NCI-H2029 (cell line): ENCODE measurements around the gene TNRC18.
"Not testable (repeated sequence)": the region's sequence is repeated elsewhere in the genome, so short reads cannot be mapped to it uniquely, and the experiment has no call there.

Experiments
- DNase-seq: peaks from one replicate; lab custom pipeline; 2025; lab: John Stamatoyannopoulos, UW

TNRC18 gene, protein sequence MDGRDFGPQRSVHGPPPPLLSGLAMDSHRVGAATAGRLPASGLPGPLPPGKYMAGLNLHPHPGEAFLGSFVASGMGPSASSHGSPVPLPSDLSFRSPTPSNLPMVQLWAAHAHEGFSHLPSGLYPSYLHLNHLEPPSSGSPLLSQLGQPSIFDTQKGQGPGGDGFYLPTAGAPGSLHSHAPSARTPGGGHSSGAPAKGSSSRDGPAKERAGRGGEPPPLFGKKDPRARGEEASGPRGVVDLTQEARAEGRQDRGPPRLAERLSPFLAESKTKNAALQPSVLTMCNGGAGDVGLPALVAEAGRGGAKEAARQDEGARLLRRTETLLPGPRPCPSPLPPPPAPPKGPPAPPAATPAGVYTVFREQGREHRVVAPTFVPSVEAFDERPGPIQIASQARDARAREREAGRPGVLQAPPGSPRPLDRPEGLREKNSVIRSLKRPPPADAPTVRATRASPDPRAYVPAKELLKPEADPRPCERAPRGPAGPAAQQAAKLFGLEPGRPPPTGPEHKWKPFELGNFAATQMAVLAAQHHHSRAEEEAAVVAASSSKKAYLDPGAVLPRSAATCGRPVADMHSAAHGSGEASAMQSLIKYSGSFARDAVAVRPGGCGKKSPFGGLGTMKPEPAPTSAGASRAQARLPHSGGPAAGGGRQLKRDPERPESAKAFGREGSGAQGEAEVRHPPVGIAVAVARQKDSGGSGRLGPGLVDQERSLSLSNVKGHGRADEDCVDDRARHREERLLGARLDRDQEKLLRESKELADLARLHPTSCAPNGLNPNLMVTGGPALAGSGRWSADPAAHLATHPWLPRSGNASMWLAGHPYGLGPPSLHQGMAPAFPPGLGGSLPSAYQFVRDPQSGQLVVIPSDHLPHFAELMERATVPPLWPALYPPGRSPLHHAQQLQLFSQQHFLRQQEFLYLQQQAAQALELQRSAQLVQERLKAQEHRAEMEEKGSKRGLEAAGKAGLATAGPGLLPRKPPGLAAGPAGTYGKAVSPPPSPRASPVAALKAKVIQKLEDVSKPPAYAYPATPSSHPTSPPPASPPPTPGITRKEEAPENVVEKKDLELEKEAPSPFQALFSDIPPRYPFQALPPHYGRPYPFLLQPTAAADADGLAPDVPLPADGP (N-terminal part only)

DNA sequence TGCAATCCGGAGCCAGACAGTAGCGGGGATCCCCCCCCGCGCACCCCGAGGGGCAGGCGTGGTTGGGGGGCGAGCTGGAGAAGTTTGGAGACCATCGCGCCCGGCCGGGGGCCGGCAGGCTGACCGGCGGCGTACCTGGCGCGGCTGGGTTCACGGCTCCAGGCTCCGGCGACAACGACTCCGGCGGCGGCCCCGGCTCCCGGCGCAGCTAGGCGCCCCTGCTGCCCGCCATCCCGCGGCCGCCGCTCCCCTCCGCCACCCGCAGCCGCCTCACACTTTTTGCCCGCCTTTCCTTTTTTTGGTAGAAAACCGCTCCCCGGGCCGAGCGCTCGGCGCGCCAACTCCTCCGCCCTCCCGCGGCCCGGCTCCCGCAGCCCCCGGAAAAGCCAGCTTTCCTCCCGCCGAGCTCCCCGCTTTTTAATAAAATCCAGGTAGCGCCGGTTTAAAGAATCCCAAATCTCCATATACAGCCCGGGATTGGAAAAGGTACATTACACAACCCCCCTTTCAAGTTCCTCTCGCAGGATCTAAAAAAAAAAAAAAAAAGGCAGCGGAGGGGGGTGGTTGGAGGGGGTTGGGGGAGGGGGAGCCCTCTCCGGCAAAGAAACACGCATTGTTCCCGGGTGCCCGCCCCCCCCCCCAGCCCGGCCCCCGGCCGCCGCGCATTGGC, at the start of gene TNRC18:
TNRC18 (minus strand) TSS at position 529 of the 670 bp plus-strand sequence. CDS start 2,588 bp downstream, outside the sequence.
- no peak for DNase-seq

DNA sequence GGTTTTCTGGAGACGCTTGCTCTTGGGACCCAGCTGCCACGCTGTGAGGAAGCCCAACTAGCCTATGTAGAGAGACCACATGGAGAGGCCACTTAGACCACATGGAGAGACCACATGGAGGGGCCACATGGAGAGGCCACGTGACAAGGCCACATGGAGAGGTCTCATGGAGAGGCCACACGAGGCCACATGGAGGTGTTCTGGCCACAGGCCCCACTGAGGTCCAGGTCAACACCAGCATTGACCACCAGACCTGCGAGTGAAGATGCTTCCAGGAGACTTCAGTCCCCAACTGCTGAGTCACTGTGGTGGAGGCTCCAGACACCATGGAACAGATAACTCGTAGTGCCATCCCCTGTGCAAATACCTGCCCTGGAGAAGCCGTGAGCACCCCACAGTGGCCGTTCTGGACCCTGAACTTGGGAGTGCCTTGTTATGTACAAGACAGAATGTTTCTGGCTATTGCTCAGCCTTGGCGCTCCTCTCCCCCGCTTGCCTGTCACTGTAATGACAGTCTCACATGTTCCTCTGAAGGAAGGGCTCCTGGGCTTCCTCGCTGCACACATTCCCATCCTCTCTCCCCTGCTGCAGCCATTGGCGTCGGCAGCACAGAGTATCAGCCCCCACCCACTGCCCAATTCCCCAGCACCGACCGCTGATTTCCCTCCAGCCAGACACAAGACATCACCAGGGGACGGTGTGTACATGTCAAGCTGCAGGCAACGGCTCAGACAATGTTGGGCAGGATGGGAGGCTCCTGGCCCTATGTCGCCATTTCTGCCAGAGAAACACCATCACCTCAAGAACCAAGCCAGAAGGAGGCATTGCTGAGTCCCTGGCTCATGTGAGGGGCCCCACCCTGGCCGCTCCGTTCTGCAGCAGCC, 49.0 kb upstream of the TNRC18 start:
- no peak for DNase-seq

DNA sequence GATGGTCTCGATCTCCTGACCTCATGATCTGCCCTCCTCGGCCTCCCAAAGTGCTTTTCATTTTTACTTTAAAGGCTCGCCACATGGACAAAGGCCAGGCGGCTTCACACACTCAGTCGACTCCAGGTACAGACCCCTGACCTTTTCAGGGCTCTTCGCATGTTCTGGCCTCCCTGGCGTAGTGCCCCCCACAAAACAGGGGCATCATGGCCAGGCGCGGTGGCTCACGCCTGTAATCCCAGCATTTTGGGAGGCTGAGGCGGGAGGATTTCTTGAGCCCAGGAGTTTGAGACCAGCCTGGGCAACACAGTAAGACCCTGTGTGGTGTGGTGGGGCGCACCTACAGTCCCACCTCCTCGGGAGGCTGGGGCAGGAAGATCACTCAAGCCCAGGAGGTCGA, 48.0 kb upstream of the TNRC18 start:
- DNase-seq: not testable (repeated sequence)

DNA sequence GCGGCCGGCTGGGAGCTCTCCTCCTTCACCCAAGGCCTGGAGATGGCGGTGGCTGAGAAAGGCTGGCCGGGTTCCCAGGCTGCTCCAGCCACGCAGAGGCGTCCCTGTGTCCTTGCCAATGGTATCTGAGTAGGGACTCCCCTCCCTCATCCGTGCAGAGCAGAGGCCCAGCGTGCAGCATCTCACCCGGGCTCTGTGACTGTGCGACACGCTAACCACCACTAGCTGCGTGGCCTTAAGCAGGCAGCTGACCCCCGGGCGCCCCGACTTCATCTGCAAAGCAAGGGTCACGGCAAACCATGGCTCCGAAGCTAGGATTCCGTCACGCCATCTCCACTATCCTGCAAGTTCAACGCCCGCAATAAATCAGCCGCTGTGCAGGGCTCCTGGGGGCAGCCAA, 47.2 kb upstream of the TNRC18 start:
- DNase-seq: no peak

DNA sequence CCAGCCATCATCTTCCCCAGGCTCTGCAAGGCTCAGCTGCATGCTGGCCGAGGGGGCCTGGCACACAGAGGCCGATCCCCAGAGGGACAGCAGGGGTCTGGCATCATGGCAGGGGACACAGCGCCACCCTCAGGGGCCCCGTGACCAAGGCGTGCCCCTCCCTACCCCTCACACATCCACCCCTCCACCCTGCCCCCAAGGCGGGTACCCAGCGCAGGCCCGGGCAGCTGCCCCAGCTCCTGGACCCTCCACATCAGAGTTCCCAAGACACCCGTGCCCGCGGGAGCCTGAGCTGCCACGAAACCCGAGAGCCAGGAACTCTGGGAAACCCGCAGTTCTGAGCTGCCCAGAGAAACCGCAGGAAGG, 46.5 kb upstream of the TNRC18 start:
- DNase-seq: no peak

DNA sequence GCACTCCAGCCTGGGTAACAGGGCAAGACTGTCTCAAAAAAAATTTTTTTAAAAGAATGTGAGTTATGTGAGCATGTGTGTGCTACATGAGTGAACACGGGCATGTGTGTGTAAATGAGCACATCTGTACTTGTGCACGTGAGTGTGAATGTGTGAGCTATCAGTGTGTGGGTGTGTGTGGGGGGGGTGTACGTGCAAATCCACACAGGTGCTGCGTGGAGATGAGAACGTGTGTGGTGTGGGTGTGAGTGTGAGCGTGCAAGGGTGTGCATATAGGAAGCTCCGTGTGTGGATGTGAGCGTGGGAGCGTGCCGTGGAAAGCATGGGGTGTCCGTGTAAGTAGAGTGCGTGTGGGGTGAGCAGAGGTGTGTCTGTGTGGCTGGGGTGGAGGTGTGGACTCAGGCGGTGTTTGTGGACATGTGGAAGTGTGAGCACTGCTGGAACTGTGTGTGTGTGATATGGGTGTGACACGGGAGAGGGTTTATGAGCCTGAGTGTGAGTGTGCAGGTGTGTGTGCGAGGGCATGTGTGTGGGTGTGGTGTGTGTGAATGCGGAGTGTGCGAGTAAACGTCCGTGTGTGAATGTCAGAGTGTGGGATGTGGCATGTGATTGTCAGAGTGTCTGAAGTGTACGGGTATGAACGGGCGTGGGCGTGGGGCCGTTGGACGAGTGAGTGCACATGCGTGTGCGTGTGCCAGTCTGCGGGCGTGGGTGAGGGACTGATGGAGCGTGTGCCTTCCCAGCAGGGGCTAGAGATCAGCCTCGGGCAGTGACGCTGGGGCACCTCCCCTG, 45.9 kb upstream of the TNRC18 start:
- no peak for DNase-seq

DNA sequence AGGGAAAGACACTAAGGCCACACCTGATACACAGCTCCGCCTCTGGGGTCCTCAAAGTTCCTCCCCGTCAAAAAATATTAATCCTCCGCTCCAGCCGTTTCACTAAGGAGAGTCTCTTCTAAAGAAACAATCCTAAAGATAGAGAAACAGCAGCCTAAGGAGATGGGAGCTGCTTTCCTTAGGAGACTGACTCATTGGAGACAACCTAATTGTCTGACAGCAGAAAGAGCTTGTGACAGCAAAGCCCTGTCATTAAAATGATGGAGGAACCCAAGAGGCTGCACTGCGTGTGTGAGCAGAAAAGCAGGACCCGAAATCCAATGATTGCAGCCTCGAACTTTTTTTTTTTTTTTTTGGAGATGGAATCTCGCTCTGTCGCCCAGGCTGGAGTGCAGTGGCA, 44.0 kb upstream of the TNRC18 start:
- no peak for DNase-seq

DNA sequence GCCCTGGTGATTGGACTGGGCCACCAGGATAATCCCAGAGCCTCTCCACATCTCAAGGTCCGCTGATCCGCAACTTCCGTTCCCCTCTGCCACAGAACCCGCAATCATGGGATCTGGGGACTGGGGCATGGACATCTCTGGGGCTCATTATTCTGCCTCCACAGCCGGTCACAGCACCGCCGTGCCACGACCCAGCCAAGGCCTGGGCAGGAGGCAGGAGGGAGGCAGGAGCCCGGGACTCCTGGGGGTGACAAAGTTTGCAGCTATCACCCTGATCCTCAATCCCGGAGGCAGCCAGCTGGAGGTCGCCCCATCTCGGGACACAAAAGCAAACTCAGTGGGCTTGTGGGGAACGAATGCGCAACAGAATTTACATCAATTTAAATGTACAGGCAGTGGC, 42.9 kb upstream of the TNRC18 start:
- no peak for DNase-seq

DNA sequence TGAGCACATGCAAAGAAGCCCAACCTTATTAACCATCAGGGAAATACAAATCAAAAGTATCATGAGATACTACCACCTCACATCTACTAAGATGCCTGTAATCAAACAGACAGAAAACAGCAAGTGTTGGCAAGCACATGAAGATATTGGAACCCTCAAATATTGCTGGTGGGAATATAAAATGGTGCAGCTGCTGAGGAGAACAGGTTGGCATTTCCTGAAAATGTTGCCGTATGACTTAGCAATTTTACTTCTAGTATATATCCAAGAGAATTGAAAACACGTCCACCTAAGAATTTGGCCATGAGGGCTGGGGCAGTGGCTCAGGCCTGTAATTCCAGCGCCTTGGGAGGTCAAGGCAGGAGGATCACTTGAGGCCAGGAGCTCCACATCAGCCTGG, 39.4 kb upstream of the TNRC18 start:
- no peak for DNase-seq

DNA sequence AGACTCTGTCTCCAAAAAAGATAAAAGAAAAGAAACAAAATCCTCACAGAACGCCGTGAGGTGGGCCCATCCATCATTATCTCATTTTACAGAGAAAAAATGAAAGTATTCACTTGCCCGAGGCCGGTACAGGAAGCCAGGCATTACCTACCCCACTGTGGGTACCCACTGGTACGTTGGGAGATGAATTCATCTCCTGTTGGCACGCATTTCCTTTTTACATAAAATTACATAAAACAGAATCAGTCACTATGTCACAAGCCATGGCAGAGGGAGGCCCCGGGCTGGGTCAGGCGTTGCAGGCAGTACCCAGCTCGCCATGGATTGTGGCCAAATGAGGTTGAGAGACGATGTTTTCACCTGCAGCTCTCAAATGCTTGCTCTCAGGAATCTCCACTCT, 38.6 kb upstream of the TNRC18 start:
- DNase-seq: no peak

DNA sequence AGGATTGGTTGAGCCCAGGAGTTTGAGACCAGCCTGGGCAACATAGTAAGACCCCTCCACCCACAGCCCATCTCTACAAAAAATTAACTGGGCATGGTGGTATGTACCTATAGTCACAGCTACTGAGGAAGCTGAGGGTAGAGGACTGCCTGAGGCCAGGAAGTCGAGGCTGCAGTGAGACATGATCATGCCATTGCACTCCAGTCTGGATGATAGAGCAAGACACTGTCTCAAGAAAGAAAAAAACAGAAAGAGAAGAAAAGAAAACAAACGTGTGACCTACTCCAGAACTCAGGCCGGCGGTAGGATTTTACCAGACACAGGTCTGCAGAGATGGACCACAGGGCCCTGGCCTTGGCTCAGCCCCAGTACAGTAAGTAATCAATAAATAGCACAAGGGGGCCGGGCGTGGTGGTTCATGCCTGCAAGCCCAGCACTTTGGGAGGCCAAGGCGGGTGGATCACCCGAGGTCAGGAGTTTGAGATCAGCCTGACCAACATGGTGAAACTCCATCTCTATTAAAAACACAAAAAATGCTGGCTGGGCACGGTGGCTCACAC, 35.4 kb upstream of the TNRC18 start:
- no peak for DNase-seq

DNA sequence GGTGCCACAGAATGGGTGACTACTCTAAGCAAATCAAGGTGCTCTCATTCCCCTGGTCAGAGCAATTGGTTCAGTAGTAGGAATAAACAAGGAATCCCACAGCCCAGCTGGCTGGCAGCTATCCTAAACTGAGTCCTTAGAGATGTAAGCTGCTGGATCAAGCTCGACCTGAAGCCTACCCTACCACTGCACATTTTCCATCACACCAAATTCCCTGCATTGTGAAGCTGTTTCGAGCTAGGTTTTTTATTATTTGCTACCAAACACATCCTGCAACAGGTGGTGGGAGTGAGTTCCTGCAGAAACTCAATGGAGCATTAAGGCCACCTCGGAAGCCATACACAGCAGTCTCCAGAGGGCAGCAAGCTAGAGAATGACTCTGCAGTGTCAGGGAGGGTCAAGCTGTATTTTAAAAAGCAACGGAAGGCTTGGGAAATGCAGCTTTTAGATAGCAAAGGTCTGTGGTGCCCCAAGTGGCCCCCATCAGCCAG, 33.7 kb upstream of the TNRC18 start:
- DNase-seq: no peak

DNA sequence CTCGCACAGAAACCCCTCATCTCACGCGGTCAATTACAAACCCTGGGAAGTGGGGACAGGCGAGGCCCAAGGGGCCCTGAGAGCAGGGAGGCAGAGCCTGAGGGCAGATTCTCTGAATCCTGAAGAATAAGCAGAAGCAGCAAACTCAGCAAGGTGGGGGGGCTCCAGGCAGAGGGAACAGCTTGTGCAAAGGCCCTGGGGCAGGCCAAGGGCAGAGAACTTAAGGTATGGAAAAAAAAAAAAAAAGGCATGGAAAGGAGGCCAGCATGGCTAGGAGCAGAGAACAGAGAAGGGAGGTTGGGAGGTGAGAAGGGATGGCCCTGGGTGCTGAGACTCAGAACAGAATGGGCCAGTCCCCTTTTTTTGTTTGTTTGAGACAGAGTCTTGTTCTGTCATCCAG, 32.8 kb upstream of the TNRC18 start:
- DNase-seq: no peak

DNA sequence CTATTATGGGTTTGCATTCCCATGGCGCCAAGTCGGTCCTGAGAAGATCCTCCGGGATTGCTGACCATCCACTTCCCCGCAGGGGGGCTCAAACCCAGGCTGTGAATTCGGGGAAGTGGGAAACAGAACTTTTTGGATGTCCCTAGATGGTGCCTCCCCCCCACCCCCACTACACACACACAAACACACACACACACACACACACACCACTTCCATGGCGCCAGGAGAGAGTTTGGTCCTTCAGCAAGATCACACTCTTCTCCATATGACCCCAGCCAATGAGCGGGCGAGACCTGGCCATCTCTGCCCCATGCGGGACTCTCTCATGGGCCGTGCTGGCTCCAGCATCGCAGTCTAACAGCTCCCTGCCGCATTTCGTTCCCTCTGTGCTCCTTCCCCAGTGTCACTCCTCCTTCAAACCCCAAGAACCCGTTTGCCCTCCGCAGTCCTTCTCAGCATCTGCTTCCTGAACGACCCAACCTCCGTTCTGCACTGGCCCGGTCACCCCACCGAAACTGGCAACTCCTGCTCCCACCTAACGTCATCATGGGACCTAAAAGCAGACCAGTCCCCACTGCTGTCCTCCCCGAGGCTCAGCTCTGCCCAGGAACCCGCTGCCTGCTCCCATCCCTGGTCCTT, 32.1 kb upstream of the TNRC18 start:
- DNase-seq: no peak

DNA sequence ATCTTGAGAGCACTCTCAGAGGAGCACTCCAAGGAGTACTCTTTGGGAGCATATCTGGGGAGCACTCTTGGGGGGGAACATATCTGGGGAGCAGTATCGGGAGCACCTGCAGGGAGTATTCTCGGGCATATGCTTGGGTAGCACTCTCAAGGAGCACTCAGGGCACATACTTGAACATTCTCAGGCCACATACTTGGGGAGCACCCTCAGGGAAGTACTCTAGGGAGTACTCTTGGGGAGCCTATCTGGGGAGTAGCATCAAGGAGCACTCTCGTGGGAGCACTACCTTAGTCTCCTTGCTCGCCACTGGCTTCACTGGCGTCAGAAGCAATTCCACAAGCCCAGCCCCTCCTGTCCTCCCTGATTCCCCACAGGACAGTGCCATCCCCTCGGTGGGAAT, 31.5 kb upstream of the TNRC18 start:
- no peak for DNase-seq

DNA sequence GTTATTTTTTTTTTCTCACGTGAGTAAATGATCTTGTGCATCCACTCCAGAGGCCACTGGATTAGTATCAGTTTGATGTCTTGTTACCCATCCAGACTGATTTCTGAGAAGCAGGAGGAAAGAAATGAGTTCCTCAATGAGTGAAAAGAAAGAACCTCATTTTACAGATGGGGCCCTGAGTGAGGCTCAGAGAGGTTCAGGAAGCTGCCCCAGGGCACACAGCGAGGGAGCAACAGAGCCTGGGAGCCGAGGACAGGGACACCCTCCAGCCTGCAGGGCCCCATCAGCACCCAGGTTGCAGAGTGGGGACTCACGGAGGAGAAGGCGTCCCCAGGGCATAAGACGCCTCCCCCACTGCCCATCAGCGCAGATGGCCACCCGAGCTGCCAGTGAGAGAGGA, 30.9 kb upstream of the TNRC18 start:
- DNase-seq: no peak

DNA sequence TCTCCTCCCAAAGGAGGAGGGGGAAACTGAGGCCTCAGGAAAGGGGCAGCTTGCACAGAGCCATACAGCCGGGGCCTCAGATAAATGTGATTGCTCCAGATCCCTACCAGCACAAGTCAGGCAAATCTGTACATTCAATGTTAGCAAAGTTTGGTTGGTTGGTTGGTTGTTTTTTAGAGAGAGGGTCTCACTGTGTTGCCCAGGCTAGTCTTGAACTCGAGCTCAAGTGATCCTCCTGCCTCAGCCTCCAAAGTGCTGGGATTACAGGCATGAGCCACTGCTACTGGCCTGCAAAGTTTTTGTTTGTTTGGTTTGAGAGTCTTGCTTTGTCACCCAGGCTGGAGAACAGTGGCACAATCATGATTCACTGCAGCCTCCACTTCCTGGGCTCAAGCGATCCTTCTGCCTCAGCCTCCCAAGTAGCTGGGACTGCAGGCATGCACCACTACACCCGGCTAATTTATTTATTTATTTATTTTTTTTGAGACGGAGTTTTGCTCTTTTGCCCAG, 30.0 kb upstream of the TNRC18 start:
- DNase-seq: no peak

DNA sequence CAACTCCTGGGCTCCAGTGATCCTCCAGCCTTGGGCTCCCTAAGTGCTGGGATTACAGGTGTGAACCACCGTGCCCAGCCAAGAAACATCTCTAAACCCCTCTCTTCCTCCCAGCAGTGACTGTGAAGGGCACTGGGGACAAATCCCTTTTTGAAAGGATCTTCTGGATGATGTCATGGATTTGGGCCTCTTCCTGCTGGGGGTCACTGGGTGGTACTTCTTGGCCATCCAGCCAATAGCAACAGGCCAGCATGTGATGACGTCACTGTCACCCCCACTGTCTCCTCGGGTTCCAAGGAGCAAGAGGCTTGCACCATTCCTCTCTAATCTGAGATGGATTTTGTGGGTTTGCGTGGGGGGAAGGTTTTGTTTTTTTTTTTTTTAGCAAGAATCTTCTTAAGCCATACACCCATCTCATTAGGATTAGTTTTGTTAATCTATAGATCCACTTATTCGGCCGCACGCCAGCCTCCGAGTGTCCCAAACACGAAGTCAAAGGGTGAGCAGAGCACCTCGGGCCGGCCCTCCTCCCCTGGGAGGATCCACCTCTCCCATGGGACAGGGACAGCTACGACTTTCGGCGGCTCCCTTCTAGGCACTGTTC, 29.4 kb upstream of the TNRC18 start:
- DNase-seq: no peak

DNA sequence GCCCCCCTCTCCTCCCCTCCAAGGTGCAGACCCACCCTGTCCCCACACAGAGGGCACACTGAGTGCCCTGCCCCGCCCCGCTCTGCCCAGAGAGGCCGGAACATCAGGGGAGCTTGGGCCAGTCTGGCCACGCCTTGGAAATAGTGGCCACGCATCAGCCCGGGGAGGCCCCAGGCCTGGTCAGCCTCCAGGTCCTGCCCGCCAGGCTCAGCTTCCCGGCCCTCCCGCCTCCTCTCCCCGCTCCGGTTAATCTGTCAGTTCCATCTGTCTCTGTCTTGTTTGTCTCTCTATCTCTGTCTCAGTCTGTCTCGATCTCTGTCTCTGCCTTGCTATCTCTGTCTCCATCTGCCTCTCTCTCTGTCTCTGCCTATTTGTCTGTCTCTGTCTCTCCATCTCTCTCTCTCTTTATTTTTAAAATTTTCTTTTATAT, 28.9 kb upstream of the TNRC18 start:
- DNase-seq: no peak
